ENCODE results near the gene FGD1. TPM values are rescaled to one million over a fixed set of nuclear protein-coding genes. Genes with fewer than 3 reads are reported as not detected.

FGD1 gene
- total RNA-seq, 1 experiment from 2014 or later: 36.3 TPM

DNA sequence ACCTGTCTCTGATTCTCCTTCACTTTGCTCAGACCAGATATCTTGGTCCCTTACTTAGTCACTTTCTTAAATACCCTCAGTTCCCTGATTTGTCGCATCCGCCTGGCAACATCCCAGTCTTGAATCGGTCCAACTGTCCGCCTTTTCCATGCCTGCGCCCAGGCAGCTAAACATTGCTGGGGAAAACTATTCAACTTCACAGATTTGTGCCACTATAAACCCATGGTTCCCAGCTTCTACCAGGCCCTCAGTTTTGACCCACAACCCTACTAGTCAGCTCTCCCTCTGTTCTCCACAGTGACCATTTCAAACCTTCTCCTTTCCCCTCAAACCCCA, 451 bp upstream of the FGD1 start:
- POLR2A ChIA-PET: interaction anchor here (0.7 to 0.8 kb wide), 2 partner anchors 33 to 55 kb away, joined by 3 read pairs; partner anchors contain the start of gene GNL3L

DNA sequence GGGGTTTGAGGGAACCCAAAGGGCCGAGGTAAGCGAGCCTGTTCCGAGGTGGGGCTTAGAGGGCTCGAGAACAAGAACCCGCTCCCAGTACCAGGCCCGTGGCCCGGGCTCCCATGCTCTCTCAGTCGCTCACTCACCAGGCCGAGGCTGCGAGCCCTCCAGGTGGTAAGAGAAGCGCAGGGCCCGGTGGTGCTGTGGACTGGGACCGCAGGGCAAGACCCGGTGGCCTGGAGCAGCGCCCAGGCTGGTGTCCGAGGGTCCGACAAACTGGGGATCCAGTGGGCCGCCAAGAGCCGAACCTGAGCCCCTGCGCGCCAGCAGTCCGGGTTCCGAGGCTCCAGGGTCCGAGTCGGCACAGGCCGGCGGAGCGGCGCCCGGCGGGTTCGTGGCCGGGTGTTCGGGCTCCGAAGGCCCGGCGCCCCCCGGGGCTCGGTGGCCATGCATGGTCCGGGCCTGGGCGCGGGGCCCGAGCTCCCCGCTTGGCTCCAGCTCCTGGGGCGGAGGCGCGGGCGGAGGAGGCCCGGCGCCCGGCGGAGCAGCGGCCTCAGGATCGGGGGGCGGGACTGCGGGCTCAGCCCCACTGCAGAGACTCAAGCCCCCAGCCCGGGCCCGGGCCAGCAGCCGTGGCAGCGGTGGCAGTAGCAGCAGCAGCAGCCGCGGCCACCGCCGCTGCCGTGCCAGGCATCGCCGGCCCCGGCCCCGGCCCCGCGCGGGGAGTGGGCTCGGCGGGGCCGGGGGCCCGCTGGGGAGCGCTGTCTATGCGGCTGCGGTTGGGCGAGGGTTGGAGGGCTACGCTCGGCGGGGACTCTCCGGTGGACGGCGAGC, 833 bp downstream of the FGD1 start:
- ChIA-PET POLR2A (interaction anchor here (1.1 to 2.0 kb wide), 2 partner anchors 9 to 11 kb away, joined by 4 read pairs; no protein-coding TSS in a partner anchor), CTCF (no interaction called here)
- no peak overlapping the region for H3K27ac Mint-ChIP-seq
- H3K4me1 Mint-ChIP-seq: peaks cover 52% of the 10 kb centered on the region
- H3K36me3 Mint-ChIP-seq: peaks cover 5% of the 10 kb centered on the region
- no peaks in the 10 kb centered on the region for H3K9me3 Mint-ChIP-seq
- peak overlapping the region; percentile 86 for H3K4me3 Mint-ChIP-seq
- peak; percentile 22 for ATAC-seq
- no peaks in the 10 kb centered on the region for H3K27me3 Mint-ChIP-seq (ENCODE audit: low read depth)
- TF ChIP-seq, protein P1, sequence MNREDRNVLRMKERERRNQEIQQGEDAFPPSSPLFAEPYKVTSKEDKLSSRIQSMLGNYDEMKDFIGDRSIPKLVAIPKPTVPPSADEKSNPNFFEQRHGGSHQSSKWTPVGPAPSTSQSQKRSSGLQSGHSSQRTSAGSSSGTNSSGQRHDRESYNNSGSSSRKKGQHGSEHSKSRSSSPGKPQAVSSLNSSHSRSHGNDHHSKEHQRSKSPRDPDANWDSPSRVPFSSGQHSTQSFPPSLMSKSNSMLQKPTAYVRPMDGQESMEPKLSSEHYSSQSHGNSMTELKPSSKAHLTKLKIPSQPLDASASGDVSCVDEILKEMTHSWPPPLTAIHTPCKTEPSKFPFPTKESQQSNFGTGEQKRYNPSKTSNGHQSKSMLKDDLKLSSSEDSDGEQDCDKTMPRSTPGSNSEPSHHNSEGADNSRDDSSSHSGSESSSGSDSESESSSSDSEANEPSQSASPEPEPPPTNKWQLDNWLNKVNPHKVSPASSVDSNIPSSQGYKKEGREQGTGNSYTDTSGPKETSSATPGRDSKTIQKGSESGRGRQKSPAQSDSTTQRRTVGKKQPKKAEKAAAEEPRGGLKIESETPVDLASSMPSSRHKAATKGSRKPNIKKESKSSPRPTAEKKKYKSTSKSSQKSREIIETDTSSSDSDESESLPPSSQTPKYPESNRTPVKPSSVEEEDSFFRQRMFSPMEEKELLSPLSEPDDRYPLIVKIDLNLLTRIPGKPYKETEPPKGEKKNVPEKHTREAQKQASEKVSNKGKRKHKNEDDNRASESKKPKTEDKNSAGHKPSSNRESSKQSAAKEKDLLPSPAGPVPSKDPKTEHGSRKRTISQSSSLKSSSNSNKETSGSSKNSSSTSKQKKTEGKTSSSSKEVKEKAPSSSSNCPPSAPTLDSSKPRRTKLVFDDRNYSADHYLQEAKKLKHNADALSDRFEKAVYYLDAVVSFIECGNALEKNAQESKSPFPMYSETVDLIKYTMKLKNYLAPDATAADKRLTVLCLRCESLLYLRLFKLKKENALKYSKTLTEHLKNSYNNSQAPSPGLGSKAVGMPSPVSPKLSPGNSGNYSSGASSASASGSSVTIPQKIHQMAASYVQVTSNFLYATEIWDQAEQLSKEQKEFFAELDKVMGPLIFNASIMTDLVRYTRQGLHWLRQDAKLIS (CRISPR knock-in tag; IDR thresholded peaks at IDR 0.05; ENCODE audit: borderline replicate concordance): no peak
- TF ChIP-seq, protein P2, sequence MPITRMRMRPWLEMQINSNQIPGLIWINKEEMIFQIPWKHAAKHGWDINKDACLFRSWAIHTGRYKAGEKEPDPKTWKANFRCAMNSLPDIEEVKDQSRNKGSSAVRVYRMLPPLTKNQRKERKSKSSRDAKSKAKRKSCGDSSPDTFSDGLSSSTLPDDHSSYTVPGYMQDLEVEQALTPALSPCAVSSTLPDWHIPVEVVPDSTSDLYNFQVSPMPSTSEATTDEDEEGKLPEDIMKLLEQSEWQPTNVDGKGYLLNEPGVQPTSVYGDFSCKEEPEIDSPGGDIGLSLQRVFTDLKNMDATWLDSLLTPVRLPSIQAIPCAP (CRISPR knock-in tag; IDR thresholded peaks at IDR 0.05): no peak
- TF ChIP-seq CREB1 (CRISPR knock-in tag; IDR thresholded peaks at IDR 0.05): no peak
- no peak for TF ChIP-seq ZNF671 (CRISPR knock-in tag; IDR thresholded peaks at IDR 0.05)
- TF ChIP-seq, protein P3, sequence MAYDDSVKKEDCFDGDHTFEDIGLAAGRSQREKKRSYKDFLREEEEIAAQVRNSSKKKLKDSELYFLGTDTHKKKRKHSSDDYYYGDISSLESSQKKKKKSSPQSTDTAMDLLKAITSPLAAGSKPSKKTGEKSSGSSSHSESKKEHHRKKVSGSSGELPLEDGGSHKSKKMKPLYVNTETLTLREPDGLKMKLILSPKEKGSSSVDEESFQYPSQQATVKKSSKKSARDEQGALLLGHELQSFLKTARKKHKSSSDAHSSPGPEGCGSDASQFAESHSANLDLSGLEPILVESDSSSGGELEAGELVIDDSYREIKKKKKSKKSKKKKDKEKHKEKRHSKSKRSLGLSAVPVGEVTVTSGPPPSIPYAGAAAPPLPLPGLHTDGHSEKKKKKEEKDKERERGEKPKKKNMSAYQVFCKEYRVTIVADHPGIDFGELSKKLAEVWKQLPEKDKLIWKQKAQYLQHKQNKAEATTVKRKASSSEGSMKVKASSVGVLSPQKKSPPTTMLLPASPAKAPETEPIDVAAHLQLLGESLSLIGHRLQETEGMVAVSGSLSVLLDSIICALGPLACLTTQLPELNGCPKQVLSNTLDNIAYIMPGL (CRISPR knock-in tag; IDR thresholded peaks at IDR 0.05): 0 out of 2 replicates have a peak, but pooled peaks have one; percentile 56
- TF ChIP-seq, protein P4, sequence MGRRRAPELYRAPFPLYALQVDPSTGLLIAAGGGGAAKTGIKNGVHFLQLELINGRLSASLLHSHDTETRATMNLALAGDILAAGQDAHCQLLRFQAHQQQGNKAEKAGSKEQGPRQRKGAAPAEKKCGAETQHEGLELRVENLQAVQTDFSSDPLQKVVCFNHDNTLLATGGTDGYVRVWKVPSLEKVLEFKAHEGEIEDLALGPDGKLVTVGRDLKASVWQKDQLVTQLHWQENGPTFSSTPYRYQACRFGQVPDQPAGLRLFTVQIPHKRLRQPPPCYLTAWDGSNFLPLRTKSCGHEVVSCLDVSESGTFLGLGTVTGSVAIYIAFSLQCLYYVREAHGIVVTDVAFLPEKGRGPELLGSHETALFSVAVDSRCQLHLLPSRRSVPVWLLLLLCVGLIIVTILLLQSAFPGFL (CRISPR knock-in tag; IDR thresholded peaks at IDR 0.05; ENCODE audit: borderline replicate concordance): no peak
- peak; percentile 15 for DNase-seq (ENCODE audit: low spot score)

More for the DNA sequence above, 451 bp upstream of the FGD1 start:
- ATAC-seq (no peak), DNase-seq (ENCODE audit: low spot score) (no peak)
- Mint-ChIP-seq H3K9me3 (peaks cover 3% of the 10 kb centered on the region; the same call in 1 of the 2 replicates), H3K27me3 (ENCODE audit: low read depth) (no peaks in the 10 kb centered on the region; the same call in 1 of the 2 replicates), H3K4me1 (peaks cover 48% of the 10 kb centered on the region), H3K36me3 (no peaks in the 10 kb centered on the region), H3K4me3 (peak overlapping the region; percentile 76), H3K27ac (peak overlapping the region; percentile 89)
- CTCF ChIA-PET: no interaction called here
- TF ChIP-seq, protein P3 (CRISPR knock-in tag; IDR thresholded peaks at IDR 0.05): no peak
- TF ChIP-seq, protein P5, sequence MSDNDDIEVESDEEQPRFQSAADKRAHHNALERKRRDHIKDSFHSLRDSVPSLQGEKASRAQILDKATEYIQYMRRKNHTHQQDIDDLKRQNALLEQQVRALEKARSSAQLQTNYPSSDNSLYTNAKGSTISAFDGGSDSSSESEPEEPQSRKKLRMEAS (CRISPR knock-in tag; IDR thresholded peaks at IDR 0.05): no peak
- TF ChIP-seq ZNF219 (CRISPR knock-in tag; IDR thresholded peaks at IDR 0.05; ENCODE audit: borderline replicate concordance): no peak
- TF ChIP-seq, protein P6, sequence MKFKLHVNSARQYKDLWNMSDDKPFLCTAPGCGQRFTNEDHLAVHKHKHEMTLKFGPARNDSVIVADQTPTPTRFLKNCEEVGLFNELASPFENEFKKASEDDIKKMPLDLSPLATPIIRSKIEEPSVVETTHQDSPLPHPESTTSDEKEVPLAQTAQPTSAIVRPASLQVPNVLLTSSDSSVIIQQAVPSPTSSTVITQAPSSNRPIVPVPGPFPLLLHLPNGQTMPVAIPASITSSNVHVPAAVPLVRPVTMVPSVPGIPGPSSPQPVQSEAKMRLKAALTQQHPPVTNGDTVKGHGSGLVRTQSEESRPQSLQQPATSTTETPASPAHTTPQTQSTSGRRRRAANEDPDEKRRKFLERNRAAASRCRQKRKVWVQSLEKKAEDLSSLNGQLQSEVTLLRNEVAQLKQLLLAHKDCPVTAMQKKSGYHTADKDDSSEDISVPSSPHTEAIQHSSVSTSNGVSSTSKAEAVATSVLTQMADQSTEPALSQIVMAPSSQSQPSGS (CRISPR knock-in tag; IDR thresholded peaks at IDR 0.05; ENCODE audit: borderline replicate concordance, low read depth): no peak
- no peak for TF ChIP-seq ZNF396 (CRISPR knock-in tag; IDR thresholded peaks at IDR 0.05; ENCODE audit: borderline replicate concordance)
- TF ChIP-seq TEAD1 (CRISPR knock-in tag; IDR thresholded peaks at IDR 0.05): no peak

All from WTC11 (cell line).